Thyroid gland (tissue), 4 donors: Measurements from ENCODE around the gene SELL. TPM values are rescaled to one million over a fixed set of nuclear protein-coding genes. Genes with fewer than 3 reads are reported as not detected.
"Not testable (repeated sequence)": the region's sequence is repeated elsewhere in the genome, so short reads cannot be mapped to it uniquely, and the experiment has no call there.

ENCODE experiments used
- DNase-seq, 2 donors: peaks; one replicate each; pipeline ENCODE4 v3.0.0-alpha.2; 2019
- H3K27ac ChIP-seq, 3 donors: fragments of 200-600 bp; sonication (generic); 1 replicate in 2 of 3; 2 replicates in 1 of 3; pipeline ENCODE4 v1.5.1; 2016 to 2019; ENCODE audit warnings: mild to moderate bottlenecking in 1 of 3, moderate library complexity in 1 of 3
- H3K27me3 ChIP-seq: fragments of 200-600 bp; sonication (generic); one replicate; pipeline ENCODE4 v1.5.1; 2019
- H3K36me3 ChIP-seq, 2 donors: fragments of 200-600 bp; sonication (generic); one replicate each; pipeline ENCODE4 v1.5.1; 2016 to 2019
- H3K4me1 ChIP-seq, 2 donors: fragments of 200-600 bp; sonication (generic); one replicate each; pipeline ENCODE4 v1.5.1; 2017 to 2019
- H3K4me3 ChIP-seq, 3 donors: fragments of 200-600 bp; sonication (generic); replicated peaks in 1 of 3; 1 replicate in 2 of 3; 2 replicates in 1 of 3; pipeline ENCODE4 v1.5.1; 2016; ENCODE audit warnings: mild to moderate bottlenecking in 1 of 3
- H3K9me3 ChIP-seq: fragments of 200-600 bp; sonication (generic); one replicate; pipeline ENCODE4 v1.5.1; 2017
- POLR2A ChIP-seq, 2 donors: fragments of 450-650 bp; IDR thresholded peaks; one replicate each; pipeline ENCODE4 v1.6.1; 2017; ENCODE audit warnings: antibody characterized with exemption in 2 of 2, mild to moderate bottlenecking in 2 of 2, moderate library complexity in 1 of 2
- WGBS, 2 donors: methylation state at CpG; one replicate each; pipeline ENCODE4 v1.1.5; 2017; 5-methylcytosine and 5-hydroxymethylcytosine counted together
- intact Hi-C: fragments of 100-400 bp; cut with DNase I; formaldehyde crosslinking; loops from one replicate; pipeline ENCODE4 v1.15.1; 2023
- total RNA-seq, 4 donors: library from RNA; depleted of rRNA; stranded (reverse); fragments of >200 nt; gene quantifications; one replicate each; pipeline ENCODE4 v1.2.3, GENCODE V29; 2016
- TF ChIP-seq, protein P1 (sequence below), 6 experiments: fragments of 200-600 bp in 3 of 6; fragments of 450-650 bp in 3 of 6; sonication (generic) in 3 of 6; IDR thresholded peaks; one replicate each; pipeline ENCODE4 v1.5.1; 2016 to 2019; ENCODE audit warnings: antibody characterized with exemption in 6 of 6, mild to moderate bottlenecking in 2 of 6, inconsistent platforms in 1 of 6, moderate library complexity in 1 of 6

Gene SELL
- total RNA-seq, 4 donors from 2014 or later: 0.45 to 4.2 (median 1.7) TPM

- WGBS, 2 donors: 64 to 73% methylated on average over 2 of the region's 2 CpGs
- H3K27ac ChIP-seq, DNase-seq, H3K36me3 ChIP-seq, H3K27me3 ChIP-seq, H3K4me3 ChIP-seq, intact Hi-C loops, H3K4me1 ChIP-seq, H3K9me3 ChIP-seq: not testable (repeated sequence)
Observed at GRCh38 chr1:169667227-169667639, 44.2 kb downstream of the SELL start.

- H3K27ac ChIP-seq, H3K4me1 ChIP-seq, H3K27me3 ChIP-seq, intact Hi-C loops, H3K9me3 ChIP-seq, H3K36me3 ChIP-seq, H3K4me3 ChIP-seq, DNase-seq: not testable (repeated sequence)
- WGBS, 2 donors: 81 to 84% methylated on average over 8 of the region's 8 CpGs
Observed at GRCh38 chr1:169662680-169663079, 48.7 kb downstream of the SELL start.

GRCh38 chr1:169661066-169661465 lies 50.4 kb downstream of the SELL start:
- intact Hi-C loops, H3K27ac ChIP-seq, H3K36me3 ChIP-seq, H3K4me3 ChIP-seq, DNase-seq, H3K9me3 ChIP-seq, H3K27me3 ChIP-seq, H3K4me1 ChIP-seq: not testable (repeated sequence)
- 98 to 99% methylated on average over 12 to 16 of the region's 16 CpGs for WGBS, 2 donors

GRCh38 chr1:169658777-169659176 lies 52.6 kb downstream of the SELL start:
- H3K27me3 ChIP-seq, H3K36me3 ChIP-seq, intact Hi-C loops, H3K4me3 ChIP-seq, H3K4me1 ChIP-seq, H3K9me3 ChIP-seq, DNase-seq, H3K27ac ChIP-seq: not testable (repeated sequence)

- Histone ChIP-seq H3K4me1 (no peaks in the 10 kb centered on the region), H3K4me3 (no peak overlapping the region), H3K27ac (no peak overlapping the region), H3K9me3 (no peaks in the 10 kb centered on the region), H3K36me3 (no peaks in the 10 kb centered on the region), H3K27me3 (no peaks in the 10 kb centered on the region)
- intact Hi-C loops: no loop called here
- TF ChIP-seq, protein P1, sequence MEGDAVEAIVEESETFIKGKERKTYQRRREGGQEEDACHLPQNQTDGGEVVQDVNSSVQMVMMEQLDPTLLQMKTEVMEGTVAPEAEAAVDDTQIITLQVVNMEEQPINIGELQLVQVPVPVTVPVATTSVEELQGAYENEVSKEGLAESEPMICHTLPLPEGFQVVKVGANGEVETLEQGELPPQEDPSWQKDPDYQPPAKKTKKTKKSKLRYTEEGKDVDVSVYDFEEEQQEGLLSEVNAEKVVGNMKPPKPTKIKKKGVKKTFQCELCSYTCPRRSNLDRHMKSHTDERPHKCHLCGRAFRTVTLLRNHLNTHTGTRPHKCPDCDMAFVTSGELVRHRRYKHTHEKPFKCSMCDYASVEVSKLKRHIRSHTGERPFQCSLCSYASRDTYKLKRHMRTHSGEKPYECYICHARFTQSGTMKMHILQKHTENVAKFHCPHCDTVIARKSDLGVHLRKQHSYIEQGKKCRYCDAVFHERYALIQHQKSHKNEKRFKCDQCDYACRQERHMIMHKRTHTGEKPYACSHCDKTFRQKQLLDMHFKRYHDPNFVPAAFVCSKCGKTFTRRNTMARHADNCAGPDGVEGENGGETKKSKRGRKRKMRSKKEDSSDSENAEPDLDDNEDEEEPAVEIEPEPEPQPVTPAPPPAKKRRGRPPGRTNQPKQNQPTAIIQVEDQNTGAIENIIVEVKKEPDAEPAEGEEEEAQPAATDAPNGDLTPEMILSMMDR (IDR thresholded peaks at IDR 0.05): no peak
- TF ChIP-seq POLR2A (IDR thresholded peaks at IDR 0.05): no peak
- WGBS, 2 donors: 86 to 100% methylated on average over 2 of the region's 2 CpGs
- DNase-seq: no peak
Observed at GRCh38 chr1:169653873-169654272, 57.5 kb downstream of the SELL start.

- H3K36me3 ChIP-seq: no peaks in the 10 kb centered on the region
- no peaks in the 10 kb centered on the region for H3K4me1 ChIP-seq
- TF ChIP-seq POLR2A (IDR thresholded peaks at IDR 0.05): no peak
- TF ChIP-seq, protein P1 (IDR thresholded peaks at IDR 0.05): no peak
- intact Hi-C loops: no loop called here
- H3K9me3 ChIP-seq: no peaks in the 10 kb centered on the region
- no peaks in the 10 kb centered on the region for H3K27me3 ChIP-seq
- H3K4me3 ChIP-seq: no peak overlapping the region
- no peak for DNase-seq
- no peak overlapping the region for H3K27ac ChIP-seq
- WGBS, 2 donors: 88 to 91% methylated on average over 2 of the region's 2 CpGs
Observed at GRCh38 chr1:169651035-169651434, 60.4 kb downstream of the SELL start.

GRCh38 chr1:169650551-169650950 lies 60.9 kb downstream of the SELL start:
- TF ChIP-seq, protein P1 (IDR thresholded peaks at IDR 0.05): no peak
- no peak for TF ChIP-seq POLR2A (IDR thresholded peaks at IDR 0.05)

More at GRCh38 chr1:169650551-169650950, 60.9 kb downstream of the SELL start:
- Histone ChIP-seq H3K27ac (no peak overlapping the region), H3K4me3 (no peak overlapping the region), H3K9me3 (no peaks in the 10 kb centered on the region), H3K4me1 (no peaks in the 10 kb centered on the region), H3K27me3 (no peaks in the 10 kb centered on the region), H3K36me3 (no peaks in the 10 kb centered on the region)
- 60 to 70% methylated on average over 4 of the region's 4 CpGs for WGBS, 2 donors
- intact Hi-C loops: no loop called here
- DNase-seq: no peak
